Panc1 (cell line): ENCODE data around the gene MAPK13. TPM values are rescaled to one million over a fixed set of nuclear protein-coding genes. Genes with fewer than 3 reads are reported as not detected.

Experiments
- ATAC-seq: fragments of 200-7000 bp; cut with Tn5 transposase; 2 replicates; pipeline ENCODE4 v1.9.1; 2020; ENCODE audit warnings: mild to moderate bottlenecking, moderate library complexity
- BruUV-seq: library from RNA; stranded (reverse); fragments of 400-500 nt; replicated peaks from 2 replicates; lab custom pipeline; 2021; lab: Mats Ljungman, UMichigan
- CTCF ChIA-PET: fragments of 300-600 bp; sonication (Branson Sonifier 250); formaldehyde crosslinking; loops from one replicate; lab custom pipeline; 2022; ENCODE audit warnings: antibody characterized with exemption; lab: Charles Lee
- POLR2A ChIA-PET: fragments of 300-600 bp; sonication (Branson Sonifier 250); formaldehyde crosslinking; loops from one replicate; lab custom pipeline; 2022; ENCODE audit warnings: antibody characterized with exemption; lab: Charles Lee
- DNase-seq: peaks from one replicate; pipeline ENCODE4 v3.0.0-alpha.2; 2010; ENCODE audit warnings: low read depth, low spot score
- H3K27ac ChIP-seq: 2 replicates; pipeline ENCODE4 v1.5.1; 2011; ENCODE audit warnings: mild to moderate bottlenecking, low read length, inconsistent platforms
- H3K27me3 ChIP-seq: fragments of 200-500 bp; sonication (Bioruptor generic); 2 replicates; pipeline ENCODE4 v1.6.0; 2014; ENCODE audit warnings: low read length, inconsistent platforms; ENCODE audit not compliant: control insufficient read depth, insufficient read depth
- H3K36me3 ChIP-seq: fragments of 200-500 bp; sonication (Bioruptor generic); 2 replicates; pipeline ENCODE4 v1.5.1; 2014; ENCODE audit warnings: inconsistent platforms, mild to moderate bottlenecking, low read length, moderate library complexity; ENCODE audit not compliant: control insufficient read depth, insufficient read depth
- H3K4me1 ChIP-seq: 2 replicates; pipeline ENCODE4 v1.5.1; 2011; ENCODE audit warnings: inconsistent platforms, mild to moderate bottlenecking, low read length, moderate library complexity; ENCODE audit not compliant: control insufficient read depth, insufficient read depth
- H3K4me3 ChIP-seq, 2 experiments: 2 replicates each; pipeline ENCODE4 v1.5.1; 2011 to 2012; ENCODE audit warnings: low read depth in 2 of 2, low read length in 2 of 2, mild to moderate bottlenecking in 2 of 2, inconsistent platforms in 1 of 2, moderate library complexity in 1 of 2
- H3K9me3 ChIP-seq: fragments of 200-500 bp; sonication (Bioruptor generic); 2 replicates; pipeline ENCODE4 v1.5.1; 2014; ENCODE audit warnings: low read depth, mild to moderate bottlenecking, inconsistent platforms, low read length, moderate library complexity; ENCODE audit not compliant: control insufficient read depth, insufficient read depth
- POLR2AphosphoS5 ChIP-seq: IDR thresholded peaks from 2 replicates; pipeline ENCODE4 v1.6.1; 2012; ENCODE audit warnings: mild to moderate bottlenecking, low read depth, low read length, moderate library complexity
- SIN3A ChIP-seq: IDR thresholded peaks from 2 replicates; pipeline ENCODE4 v1.6.1; 2012; ENCODE audit warnings: low read depth, mild to moderate bottlenecking, low read length, moderate library complexity, borderline replicate concordance; ENCODE audit not compliant: insufficient read depth
- TCF7L2 ChIP-seq: IDR thresholded peaks from 2 replicates; pipeline ENCODE4 v1.6.1; 2011; ENCODE audit warnings: mild to moderate bottlenecking, low read depth, low read length, inconsistent platforms
- in situ Hi-C: cut with HindIII; loops from 2 replicates; pipeline ENCODE4 v1.10.0; 2016; ENCODE audit warnings: low sequenced_read_pairs, low pct_unique_long_range_greater_than_20kb
- intact Hi-C: fragments of 100-400 bp; cut with micrococcal nuclease; formaldehyde crosslinking; loops from one replicate; pipeline ENCODE4 v1.10.0; 2022; ENCODE audit not compliant: unreplicated experiment
- total RNA-seq: library from RNA; stranded (reverse); gene quantifications from one replicate; pipeline ENCODE4 v1.2.1, GENCODE V29; 2021; ENCODE audit not compliant: unreplicated experiment
- TF ChIP-seq, protein P1 (sequence below), 2 experiments: IDR thresholded peaks; 2 replicates each; pipeline ENCODE4 v1.6.1; 2011 to 2012; ENCODE audit warnings: low read depth in 2 of 2, control low read depth in 1 of 2, low read length in 1 of 2, mild to moderate bottlenecking in 1 of 2, moderate library complexity in 1 of 2; ENCODE audit not compliant: insufficient read depth in 1 of 2
- TF ChIP-seq, protein P2 (sequence below): fragments of 450-650 bp; IDR thresholded peaks from 2 replicates; pipeline ENCODE4 v1.5.1; 2017; ENCODE audit warnings: mild to moderate bottlenecking

Gene MAPK13
- total RNA-seq, 1 experiment from 2014 or later = 2.5 TPM

DNA sequence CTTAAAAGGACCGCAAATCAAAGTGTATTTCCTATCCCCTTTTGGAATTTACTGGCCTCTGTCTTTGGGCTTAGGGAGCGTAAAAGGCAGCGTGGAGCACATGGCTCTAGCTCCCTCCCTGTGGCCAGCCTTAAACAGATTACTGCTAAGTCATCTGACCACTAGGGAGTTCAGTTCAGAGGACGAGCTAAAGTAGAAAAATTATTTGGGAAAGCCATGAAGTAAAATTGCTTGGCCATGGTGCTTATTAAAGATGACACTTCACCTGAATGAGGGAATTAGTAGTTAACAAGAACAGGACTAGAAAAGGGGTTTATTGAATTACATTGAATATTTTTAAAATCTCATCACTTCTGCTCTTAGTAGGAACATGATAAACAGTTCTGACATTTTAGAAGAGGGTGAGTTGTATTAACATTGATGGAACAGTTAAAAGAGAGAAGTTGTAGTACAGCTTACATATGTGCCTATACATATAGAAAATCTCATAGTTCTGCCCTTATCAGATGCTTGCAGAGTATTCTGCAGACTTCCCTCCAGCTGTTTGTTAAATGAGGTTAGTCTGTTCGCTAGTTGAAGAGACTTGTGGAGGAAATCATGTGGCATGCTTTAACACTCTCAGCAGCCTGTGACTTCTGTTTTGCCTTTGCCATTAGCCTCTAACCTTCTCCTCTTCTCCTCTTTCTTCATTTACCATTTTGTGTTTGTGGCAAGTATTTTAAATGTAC is 31.2 kb upstream of the MAPK13 start:
- BruUV-seq = no TSS peak
- ChIA-PET CTCF (no interaction called here), POLR2A (interaction anchor here (0.5 kb wide), 1 partner anchor 122 kb away, joined by 10 read pairs; no protein-coding TSS in a partner anchor)
- Histone ChIP-seq H3K9me3 (no peaks in the 10 kb centered on the region), H3K4me3 (no peak overlapping the region), H3K27me3 (no peaks in the 10 kb centered on the region), H3K36me3 (no peaks in the 10 kb centered on the region), H3K4me1 (peaks cover 3% of the 10 kb centered on the region; the same call in 1 of the 2 replicates), H3K27ac (no peak overlapping the region)
- intact Hi-C loops = no loop called here
- no peak for ATAC-seq
- no peak for TF ChIP-seq SIN3A
- TF ChIP-seq POLR2AphosphoS5 = no peak
- TF ChIP-seq TCF7L2 = no peak
- TF ChIP-seq, protein P1, sequence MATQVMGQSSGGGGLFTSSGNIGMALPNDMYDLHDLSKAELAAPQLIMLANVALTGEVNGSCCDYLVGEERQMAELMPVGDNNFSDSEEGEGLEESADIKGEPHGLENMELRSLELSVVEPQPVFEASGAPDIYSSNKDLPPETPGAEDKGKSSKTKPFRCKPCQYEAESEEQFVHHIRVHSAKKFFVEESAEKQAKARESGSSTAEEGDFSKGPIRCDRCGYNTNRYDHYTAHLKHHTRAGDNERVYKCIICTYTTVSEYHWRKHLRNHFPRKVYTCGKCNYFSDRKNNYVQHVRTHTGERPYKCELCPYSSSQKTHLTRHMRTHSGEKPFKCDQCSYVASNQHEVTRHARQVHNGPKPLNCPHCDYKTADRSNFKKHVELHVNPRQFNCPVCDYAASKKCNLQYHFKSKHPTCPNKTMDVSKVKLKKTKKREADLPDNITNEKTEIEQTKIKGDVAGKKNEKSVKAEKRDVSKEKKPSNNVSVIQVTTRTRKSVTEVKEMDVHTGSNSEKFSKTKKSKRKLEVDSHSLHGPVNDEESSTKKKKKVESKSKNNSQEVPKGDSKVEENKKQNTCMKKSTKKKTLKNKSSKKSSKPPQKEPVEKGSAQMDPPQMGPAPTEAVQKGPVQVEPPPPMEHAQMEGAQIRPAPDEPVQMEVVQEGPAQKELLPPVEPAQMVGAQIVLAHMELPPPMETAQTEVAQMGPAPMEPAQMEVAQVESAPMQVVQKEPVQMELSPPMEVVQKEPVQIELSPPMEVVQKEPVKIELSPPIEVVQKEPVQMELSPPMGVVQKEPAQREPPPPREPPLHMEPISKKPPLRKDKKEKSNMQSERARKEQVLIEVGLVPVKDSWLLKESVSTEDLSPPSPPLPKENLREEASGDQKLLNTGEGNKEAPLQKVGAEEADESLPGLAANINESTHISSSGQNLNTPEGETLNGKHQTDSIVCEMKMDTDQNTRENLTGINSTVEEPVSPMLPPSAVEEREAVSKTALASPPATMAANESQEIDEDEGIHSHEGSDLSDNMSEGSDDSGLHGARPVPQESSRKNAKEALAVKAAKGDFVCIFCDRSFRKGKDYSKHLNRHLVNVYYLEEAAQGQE (IDR thresholded peaks at IDR 0.05; ENCODE audit: insufficient read depth in 1 of 2, low read depth in 2 of 2, low read length in 1 of 2) = no peak
- TF ChIP-seq, protein P2, sequence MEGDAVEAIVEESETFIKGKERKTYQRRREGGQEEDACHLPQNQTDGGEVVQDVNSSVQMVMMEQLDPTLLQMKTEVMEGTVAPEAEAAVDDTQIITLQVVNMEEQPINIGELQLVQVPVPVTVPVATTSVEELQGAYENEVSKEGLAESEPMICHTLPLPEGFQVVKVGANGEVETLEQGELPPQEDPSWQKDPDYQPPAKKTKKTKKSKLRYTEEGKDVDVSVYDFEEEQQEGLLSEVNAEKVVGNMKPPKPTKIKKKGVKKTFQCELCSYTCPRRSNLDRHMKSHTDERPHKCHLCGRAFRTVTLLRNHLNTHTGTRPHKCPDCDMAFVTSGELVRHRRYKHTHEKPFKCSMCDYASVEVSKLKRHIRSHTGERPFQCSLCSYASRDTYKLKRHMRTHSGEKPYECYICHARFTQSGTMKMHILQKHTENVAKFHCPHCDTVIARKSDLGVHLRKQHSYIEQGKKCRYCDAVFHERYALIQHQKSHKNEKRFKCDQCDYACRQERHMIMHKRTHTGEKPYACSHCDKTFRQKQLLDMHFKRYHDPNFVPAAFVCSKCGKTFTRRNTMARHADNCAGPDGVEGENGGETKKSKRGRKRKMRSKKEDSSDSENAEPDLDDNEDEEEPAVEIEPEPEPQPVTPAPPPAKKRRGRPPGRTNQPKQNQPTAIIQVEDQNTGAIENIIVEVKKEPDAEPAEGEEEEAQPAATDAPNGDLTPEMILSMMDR = no peak
- no peak for DNase-seq
- in situ Hi-C loops = no loop called here

DNA sequence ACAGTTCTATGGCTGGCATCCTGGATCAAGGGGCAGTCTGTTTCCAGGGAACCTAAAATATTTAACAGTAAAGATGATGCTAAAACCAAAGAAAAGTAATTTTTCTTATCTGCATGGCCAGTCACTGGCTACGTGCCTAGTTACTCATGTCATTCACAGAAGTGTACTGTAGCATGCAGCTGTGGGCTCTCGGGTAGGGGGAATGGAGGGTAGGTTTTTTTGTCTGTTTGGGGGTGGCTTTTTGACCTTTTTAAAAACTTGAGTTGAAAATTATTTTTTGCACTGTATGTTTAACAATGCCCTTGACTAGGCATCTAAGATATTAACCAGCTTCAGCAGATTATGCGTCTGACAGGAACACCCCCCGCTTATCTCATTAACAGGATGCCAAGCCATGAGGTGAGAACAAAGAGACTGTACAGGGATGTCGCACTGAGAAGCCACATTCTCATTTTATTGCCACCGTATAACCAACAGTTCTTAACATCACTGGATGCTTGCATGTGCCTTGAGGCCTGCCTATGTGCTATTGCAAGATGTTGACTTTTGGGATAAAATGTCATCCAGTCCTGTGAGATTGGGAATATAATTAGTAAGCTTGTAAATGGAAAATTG is 30.3 kb upstream of the MAPK13 start:
- intact Hi-C loops = no loop called here

More for the DNA sequence above, 30.3 kb upstream of the MAPK13 start:
- BruUV-seq = no TSS peak
- H3K36me3 ChIP-seq = no peaks in the 10 kb centered on the region
- no peak overlapping the region for H3K27ac ChIP-seq
- ATAC-seq (no peak), DNase-seq (no peak)
- no peaks in the 10 kb centered on the region for H3K27me3 ChIP-seq
- peaks cover 2% of the 10 kb centered on the region; the same call in 1 of the 2 replicates for H3K4me1 ChIP-seq
- CTCF ChIA-PET = no interaction called here
- no peaks in the 10 kb centered on the region for H3K9me3 ChIP-seq
- TF ChIP-seq POLR2AphosphoS5 = no peak
- no peak for TF ChIP-seq SIN3A
- TF ChIP-seq, protein P1 (IDR thresholded peaks at IDR 0.05; ENCODE audit: insufficient read depth in 1 of 2, low read depth in 2 of 2, low read length in 1 of 2) = no peak
- TF ChIP-seq, protein P2 = no peak
- TF ChIP-seq TCF7L2 = no peak
- in situ Hi-C loops = no loop called here
- H3K4me3 ChIP-seq = no peak overlapping the region
- POLR2A ChIA-PET = no interaction called here
